Measurements from ENCODE around the gene MEIS2.

MEIS2 gene

GRCh38 chr15:36964626-36965025 lies 135.7 kb downstream of the MEIS2 start:
- DNase-seq (ENCODE audit: low spot score), result no peak

DNA sequence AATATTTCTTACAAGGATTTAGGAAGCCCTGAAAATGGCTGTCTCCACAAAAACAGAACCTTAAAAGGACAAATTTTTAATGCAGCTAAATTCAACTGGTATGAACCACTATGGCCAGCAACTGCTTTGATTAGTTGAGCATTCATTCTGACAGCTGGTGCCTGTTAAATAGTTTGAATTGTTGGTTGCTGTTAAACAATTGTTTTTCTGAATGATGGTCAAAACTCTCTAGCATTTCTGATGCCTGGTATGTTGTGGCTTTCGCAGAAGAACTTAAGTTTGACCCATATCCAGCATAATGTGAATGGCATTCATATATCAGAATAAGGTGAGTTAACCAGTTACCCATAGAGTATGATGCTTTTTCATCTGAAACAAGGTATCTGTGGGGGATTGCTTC lies 138.4 kb downstream of the MEIS2 start:
- no peak for DNase-seq (ENCODE audit: low spot score)

DNA sequence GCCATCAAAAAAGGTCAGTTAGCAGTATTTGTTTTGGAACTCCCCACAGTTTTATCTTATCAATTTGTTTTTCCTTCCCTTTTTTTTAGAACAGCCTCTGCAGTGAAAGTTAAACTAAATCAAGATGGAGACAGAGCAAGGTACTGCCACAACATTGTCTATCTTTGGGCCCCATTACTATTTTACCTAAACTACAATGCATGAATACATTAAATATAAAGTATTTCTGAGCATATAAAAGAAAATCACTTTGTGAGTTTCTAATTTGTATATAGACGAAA lies 139.5 kb downstream of the MEIS2 start:
- no peak for DNase-seq (ENCODE audit: low spot score)

- DNase-seq (ENCODE audit: low spot score), result no peak
Measured at GRCh38 chr15:36960179-36960946, 140.0 kb downstream of the MEIS2 start.

DNA sequence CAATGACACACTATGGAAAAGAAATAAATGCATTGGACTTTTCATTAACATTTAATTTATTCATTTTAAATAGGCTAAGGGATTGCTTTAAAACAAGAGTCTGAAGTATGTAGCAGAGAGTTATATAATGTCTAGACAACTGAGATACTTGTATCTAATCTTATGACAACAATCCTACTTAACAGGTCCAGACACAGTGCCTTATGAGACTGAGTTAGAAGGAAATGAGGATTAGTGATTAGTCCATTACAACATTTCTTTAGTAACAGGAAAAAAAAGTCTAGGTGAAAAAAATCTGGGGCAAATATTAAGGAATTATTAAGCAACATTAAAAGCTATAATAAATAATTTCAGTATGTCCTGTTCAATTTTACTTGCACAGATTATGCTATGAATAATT lies 140.6 kb downstream of the MEIS2 start:
- DNase-seq (ENCODE audit: low spot score), result no peak

DNA sequence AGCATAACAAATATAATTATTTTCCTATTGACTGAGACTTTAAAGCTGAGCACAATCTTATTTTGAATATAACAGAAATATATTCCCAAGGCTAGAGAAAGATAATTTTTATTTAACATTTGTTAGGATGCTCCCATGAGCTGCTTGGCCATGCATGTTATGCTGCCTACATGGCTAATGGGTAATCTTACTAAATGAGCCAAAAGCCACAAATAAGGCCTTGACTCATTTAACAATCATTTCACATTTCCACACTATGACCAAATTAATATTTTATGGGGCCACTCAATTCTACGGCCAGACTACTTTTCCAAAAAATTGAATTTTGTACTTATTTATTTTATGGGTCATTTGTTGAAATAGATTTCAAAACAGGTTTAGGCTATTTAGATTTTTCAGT lies 141.7 kb downstream of the MEIS2 start:
- no peak for DNase-seq (ENCODE audit: low spot score)

GRCh38 chr15:36954486-36954885 lies 145.9 kb downstream of the MEIS2 start:
- no peak for DNase-seq (ENCODE audit: low spot score)

- no peak for DNase-seq (ENCODE audit: low spot score)
Measured at GRCh38 chr15:36953346-36953745, 147.0 kb downstream of the MEIS2 start.

GRCh38 chr15:36951731-36952247 lies 148.6 kb downstream of the MEIS2 start:
- no peak for DNase-seq (ENCODE audit: low spot score)

DNA sequence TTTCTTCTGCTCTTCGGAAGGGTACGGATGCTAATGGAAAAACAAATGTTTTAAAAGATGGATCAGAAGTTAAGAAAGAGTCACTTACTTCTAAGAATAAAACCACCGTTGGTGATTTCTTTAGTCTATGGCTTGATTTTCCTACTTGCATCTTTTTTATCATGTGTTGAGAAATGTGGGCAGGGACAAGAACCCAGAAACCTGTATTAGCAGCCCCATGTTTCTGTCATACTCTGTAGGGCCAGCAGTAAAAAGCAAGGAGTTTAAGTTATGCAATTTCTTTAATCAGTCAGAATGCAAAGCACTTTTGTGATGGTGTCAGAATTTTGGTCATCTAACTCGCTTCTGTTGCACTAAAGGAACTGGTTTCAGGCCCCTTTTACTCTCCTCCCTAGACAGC lies 150.0 kb downstream of the MEIS2 start:
- DNase-seq (ENCODE audit: low spot score), result no peak

- no peak for DNase-seq (ENCODE audit: low spot score)
Measured at GRCh38 chr15:36948982-36949381, 151.4 kb downstream of the MEIS2 start.

DNA sequence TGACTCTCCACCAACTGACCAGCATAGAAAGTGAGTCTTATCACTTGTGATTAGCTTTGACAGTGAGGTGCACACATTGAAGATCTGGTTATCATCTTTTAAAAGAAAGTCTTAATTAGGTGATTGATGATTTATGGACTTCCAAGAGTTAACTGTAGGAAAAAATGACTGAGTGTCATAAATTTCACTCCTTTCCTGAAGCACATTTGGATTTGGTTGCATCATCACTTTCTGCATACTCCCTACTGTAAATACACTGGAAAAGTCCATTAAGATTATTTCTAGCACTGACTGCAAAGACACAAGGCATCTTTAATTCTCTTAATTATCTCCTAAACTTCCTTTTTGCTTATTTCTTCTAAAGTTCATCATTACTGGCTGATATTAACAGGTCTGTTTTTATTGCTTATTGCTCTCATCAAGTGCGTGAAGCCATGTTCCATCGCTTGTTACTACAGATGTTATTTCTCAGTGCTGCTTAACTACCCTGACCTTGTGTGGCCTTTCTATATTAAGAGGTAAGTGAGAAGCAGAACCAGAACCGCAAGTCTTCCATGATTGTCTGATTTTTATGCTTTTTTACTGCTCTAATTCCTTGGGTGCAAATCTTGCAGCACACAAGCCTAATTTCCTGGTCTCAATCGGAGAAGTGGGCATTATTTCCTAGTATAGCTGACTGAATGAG lies 153.2 kb downstream of the MEIS2 start:
- DNase-seq (ENCODE audit: low spot score), result no peak

GRCh38 chr15:36944442-36944841 lies 155.9 kb downstream of the MEIS2 start:
- no peak for DNase-seq (ENCODE audit: low spot score)

DNA sequence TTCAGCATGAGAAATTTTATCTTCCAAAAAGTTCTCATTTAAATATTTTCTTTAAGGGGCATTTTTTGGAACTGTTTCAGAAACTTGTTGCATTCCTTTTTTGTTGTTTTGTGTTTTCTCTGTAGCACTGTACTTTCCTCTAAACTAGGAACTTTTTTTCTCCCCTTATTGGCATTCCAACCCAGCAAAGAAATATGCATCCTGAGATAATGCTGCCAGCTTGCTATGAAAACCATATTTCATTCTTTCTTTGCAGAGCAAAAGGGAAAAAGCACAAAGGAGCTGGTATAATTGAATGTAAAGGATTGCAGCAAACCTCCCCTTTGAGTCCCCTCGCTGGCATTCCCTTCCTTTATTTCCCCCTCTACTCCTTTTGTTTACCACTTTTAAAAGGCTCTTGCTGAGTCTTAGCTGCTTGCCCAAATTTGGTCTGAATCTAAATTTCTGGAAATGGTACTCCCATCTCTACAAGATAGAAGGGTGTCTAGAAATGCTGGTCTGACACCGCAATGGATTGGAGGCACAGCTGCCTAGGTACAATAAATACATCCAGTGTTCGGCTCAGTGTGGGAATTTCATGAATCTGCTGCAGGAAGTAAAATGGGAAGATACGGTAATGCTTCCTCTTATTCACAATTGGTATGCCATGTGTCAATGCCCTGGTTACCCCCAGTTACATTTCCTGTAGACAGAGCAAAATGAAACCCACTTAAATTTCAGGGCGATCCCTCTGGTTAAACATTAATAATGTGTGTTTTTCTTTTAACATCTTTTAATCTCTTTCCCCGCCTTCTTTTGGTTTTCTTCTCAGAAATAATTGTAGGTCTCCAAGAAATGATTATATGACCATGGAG lies 156.6 kb downstream of the MEIS2 start:
- no peak for DNase-seq (ENCODE audit: low spot score)

DNA sequence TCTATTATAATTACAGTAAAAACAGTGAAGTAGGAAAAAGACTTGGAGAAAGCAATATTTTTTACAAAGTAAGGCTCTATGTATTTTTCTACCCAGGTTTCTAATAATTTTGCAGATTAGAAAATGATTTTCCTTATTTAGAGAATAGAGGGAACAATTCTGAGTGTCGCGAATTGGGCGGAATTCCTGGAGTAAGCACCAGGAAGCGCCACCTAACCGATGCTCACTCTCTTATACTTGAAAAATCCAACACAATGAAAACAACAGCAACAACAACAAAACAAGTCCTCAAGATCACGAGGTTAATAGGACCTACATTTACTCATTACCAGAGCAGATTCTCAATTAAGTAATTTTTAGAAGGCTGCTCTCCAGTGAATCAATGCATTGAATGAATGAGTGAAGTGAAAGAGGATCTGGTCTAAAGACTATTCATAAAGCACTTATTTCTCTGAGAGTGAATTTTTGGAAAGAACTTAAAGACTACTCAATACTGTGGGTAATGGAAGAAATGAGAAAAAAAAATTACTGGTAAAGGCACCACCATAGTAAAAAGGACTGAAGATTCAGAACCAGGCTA lies 158.0 kb downstream of the MEIS2 start:
- DNase-seq (ENCODE audit: low spot score), result no peak

DNA sequence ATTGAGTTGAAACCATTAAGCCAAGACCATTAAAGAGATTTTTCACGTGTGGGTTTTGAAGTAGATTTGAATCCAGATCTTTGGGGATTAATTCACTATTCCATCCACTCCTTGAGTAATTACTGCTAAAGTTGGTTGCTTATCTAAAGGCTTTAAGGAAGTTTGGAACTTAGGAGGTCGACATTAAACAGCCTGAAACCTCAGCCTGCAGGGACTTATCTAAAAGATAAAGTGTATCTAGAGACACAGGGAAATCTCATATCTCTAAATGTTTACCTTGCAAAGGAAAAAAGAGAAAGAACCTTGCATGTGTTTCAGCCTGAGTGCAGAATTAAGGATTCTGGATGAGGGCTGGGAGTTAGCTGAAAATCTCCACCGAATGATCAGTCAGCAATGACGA lies 158.6 kb downstream of the MEIS2 start:
- no peak for DNase-seq (ENCODE audit: low spot score)

- DNase-seq (ENCODE audit: low spot score), result no peak
Measured at GRCh38 chr15:36940636-36941260, 159.6 kb downstream of the MEIS2 start.

DNA sequence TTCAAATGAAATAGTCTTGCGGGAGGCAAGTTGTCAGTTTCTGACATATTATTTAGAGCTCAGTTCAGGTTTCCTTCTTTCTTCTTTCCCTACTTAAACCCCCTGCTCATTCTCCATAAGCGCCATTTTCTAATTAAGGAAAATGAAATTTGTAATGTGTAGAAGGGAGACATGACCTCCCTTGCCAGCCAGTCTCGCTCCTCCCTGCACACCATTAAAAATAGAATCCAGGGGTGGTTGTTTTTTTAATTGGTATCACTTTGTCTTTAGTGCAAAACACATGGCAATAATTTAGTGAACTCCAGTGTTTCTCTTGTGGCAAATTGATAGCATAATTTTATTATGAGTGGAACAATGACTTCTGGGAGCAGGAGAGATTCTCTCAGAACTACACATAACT lies 160.1 kb downstream of the MEIS2 start:
- DNase-seq (ENCODE audit: low spot score), result no peak

DNA sequence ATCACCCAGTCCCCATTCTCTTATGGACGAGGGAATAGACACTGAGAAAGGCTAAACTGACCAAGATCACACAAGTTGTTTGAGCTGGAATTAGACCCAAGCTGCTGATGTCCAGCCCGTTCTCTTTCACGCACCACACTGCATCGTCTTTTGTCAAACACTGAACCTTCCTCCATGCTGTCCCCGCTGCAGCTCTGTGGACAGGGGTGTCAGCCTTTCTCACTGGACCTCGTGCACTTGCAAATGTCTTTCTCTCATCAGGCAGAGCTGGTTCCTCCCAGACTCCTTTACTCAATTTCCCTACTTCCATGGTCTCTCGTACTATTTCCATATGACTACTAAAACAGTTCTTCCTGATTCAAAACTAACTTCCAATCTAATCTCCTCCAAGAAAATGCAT lies 161.6 kb downstream of the MEIS2 start:
- no peak for DNase-seq (ENCODE audit: low spot score)

- DNase-seq (ENCODE audit: low spot score), result no peak
Measured at GRCh38 chr15:36938131-36938530, 162.2 kb downstream of the MEIS2 start.

DNA sequence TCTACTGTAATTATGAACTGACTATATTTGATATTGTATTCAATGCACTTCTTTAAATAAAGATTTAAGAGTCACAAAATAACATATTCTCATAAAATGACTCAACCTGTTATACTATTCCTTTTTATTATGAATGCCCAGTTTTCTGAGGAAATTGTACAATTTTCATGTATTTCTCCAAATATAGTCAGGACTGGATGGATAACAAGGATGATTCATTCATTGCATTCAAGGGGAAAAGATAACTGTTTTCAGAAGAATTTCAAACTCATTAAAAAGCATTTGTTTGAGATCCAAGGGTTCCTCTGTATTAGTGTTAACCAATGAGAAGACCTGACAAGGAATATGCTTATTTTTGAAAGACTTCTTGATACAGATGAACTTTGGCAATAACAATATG lies 163.7 kb downstream of the MEIS2 start:
- DNase-seq (ENCODE audit: low spot score), result no peak

All from activated CD4-positive, alpha-beta T cell treated with anti-CD3 and anti-CD28 coated beads, Interleukin-2, Interleukin-4, amounts not matched to agents 100 ng/mL and 50 ng/mL, durations not matched to agents 16 hours and 8 hours (primary cell).